HG03045 (cell line): ENCODE measurements around the gene NADK.
"Not testable (repeated sequence)": the region's sequence is repeated elsewhere in the genome, so short reads cannot be mapped to it uniquely, and the experiment has no call there.

ENCODE experiments used
- ATAC-seq: cut with Tn5 transposase; IDR thresholded peaks from one replicate; pipeline ENCODE4 v1.9.1; 2021; ENCODE audit warnings: mild to moderate bottlenecking, moderate library complexity; ENCODE audit not compliant: unreplicated experiment

NADK gene

GRCh38 chr1:1749941-1750340 is 28.3 kb downstream of the NADK start:
- ATAC-seq, result not testable (repeated sequence)

DNA sequence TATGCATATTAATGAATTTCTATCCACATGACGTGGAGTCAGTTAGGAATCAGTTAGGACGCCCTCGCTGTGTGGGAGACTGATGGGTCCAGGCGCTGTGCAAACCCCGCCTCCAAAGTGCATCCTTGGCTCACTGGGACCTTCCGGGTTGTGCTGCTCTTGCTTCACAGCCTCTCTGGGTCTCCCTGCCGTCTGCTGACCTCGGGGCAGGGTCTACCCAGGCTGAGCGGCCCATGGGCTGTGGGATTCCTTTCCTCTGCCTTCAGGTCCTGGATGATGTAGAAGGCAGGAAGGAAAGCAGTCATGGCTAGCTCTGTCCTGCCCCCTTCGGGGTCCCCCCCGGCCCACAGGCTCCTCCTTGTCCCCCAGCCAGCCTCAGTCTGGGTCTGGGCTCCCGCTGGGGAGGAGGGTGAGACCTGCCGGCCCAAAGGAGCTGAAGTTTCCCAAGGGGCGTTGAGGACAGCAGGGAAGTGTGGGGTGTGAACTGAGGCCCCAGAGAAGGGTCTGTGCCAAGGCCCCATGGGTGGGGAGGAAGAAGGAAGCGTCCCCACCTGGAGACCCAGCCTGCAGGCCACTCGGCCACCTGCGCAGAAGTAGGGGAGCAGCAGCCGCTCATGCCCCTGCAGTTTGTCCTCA is 29.5 kb downstream of the NADK start:
- ATAC-seq, result no peak

DNA sequence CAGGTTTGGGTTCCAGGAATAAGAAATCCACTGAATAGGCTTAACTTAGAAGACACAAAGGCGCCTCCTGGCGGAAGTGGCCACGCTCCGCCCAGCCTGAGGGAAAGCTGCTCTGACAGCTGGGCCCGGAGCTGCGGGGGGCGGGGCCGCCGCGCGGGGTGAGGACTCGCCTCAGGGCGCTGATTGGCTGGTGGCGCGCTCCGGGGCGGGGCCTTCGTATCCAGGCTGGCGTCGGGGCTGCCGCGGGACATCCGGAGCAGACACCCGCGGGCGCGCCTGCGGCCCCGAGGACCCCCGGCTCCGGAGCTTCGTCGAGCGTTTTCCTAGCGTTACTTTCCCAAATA is 31.7 kb downstream of the NADK start:
- ATAC-seq, result peak; percentile 82

DNA sequence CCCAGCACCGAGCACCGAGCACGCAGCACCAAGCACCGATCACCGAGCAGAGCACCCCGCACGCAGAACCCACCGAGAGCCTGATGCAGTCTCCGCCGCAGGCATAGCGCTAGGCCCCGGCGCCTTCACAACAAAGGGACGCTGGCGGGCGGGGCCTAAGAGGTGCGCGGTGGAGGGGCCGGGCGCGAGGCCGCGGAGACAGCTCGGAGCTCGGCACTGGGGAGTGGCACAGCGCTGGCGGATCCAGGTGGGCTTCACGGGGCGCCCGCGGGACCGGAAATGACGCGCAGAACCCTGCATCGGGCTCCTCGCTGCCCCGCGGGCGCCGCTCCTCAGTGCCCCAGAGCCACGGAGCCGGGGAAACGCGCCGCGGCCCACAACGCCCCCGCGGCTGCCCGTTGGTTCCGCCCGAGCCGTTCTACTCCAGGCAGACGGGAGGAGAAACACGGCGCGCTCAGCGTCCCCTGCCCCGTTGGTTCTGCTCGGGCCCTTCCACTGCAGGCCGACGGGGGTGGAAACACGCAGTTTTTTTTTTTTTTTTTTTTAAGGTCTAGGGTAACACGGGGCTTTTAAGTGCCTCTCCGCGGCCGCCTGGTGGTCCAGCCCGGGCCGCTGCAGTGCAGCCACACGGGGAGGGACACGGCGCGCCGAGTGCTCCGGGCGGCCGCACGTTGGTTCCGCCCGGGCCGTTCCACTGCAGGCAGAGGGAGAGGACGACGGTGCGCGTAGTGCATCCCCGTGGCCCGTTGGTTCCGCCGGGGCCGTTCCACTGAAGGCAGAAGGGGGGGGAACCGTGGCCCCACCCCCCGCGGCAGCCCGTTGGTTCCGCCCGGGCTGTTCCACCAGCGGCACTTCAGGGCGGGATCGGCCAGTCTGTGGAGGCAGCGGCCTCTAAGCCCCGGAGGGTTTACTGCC is 32.4 kb downstream of the NADK start:
- ATAC-seq, result peak; percentile 65

DNA sequence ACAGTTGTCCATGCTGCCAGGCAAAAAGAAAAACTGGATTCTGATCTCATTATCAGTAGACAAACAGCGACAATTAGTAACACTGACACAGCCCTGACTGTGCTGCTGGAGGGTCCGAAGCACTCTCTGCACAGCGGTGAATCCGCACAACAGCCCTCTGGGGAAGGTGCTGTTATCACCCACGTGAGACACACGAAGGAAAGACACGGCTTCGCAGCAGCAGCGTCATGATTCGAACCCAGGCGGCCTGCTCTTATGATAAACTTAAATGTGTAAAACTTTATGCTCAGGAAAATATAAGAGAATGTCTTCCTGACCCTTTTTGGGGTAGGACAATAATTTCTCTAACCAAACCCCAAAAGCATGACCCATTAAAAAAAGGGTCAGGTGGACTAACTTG is 35.7 kb downstream of the NADK start:
- not testable (repeated sequence) for ATAC-seq

DNA sequence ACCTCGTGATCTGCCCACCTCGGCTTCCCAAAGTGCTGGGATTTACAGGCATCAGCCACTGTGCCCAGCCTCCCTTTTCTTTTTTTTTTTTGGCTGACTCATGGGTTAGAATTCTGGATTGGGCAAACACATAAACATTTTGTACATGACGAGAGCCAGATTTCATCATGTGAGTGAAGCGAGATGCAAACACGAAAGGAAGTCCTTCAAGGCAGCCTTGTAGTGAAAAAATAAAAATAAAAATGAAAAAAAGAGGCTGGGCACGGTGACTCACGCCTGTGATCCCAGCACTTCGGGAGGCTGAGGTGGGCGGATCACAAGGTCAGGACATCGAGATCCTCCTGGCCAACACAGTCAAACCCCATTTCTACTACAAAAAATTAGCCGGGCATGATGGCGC is 37.3 kb downstream of the NADK start:
- not testable (repeated sequence) for ATAC-seq

DNA sequence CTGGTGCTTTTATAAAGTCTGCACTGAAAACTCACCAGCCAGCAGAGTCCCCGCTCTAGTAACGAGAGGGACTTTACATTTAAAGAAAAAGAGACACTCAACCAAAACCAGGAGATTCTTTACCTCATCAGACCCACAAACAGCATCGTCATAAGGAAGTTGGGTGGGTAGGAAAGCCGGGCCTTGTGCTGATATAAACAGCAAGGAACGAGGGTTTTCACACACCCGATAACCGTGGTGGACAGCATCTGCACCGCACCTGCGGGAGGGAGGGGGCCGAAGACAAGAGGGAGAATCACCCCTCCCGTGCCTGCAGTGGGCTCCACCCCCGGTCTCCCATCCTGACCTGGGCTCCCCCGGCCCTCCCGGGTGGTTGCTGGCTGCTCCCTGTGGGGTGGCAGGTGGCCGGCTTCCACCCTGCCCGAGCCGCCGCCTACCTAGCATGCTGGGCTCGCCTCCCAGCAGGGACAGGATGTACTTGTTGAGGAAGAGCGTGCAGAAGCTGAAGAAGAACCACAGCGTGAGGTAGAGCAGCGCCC is 39.4 kb downstream of the NADK start:
- not testable (repeated sequence) for ATAC-seq

DNA sequence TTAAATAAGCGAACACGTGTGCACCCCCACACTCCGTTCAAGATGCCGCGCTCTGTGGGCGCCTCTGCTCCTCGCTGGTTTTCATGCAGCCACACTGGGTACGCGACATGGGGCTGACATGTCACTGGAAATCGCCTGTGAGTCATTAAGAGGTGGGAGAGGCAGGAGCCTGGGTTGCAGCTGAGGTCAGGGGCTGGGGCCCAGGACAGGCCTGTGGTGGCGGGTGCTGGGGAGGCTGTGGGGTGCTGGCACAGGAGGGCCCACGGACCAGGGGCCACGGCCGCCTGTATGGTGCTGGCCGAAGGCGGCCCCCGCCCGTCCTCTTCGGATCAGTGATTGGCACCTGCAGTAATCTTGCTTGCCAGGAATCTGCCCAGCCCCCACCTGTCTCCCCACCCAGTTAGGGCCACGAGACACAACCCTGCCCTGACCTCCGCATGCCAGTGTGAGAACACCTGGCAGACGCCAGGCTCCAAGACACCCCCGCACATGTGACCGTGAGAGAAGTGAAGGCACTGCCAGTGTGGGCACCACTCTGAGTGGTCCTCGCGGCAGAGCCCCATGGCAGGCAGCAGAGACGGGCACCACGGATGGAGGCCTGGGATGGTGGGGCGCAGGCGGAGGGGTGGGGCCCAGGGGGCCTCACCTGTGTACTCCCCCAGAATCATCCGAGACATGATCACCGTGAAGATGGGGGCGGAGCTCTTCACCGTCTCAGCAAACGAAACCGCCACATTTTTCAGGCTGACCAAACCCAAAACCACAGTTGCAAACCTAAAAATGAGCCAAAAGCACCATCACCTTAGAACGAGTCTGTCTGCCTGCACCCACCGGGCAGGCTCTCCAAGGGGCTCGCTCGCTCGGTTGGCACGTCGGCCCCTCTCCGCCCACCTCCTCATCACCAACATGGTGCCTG is 40.3 kb downstream of the NADK start:
- ATAC-seq, result not testable (repeated sequence)

DNA sequence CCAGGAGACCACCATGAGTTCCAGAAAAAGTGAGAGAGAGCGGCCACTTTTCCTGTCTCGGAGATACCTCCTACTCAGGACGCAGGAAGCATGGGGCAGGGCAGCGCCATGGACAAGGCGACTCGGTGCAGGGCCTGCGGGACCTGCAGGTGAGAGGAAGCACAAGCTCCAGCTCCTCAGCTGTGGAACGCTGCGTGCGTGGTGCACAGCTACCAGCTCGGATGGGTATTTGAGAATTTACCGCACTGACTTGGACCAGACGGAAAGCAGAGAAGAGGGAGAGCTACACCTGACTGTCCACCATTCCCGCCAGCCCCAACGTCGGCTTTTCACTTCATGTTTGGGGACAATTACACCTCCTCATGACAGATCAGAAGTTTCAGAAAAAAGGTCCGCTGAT is 45.9 kb downstream of the NADK start:
- ATAC-seq, result no peak

DNA sequence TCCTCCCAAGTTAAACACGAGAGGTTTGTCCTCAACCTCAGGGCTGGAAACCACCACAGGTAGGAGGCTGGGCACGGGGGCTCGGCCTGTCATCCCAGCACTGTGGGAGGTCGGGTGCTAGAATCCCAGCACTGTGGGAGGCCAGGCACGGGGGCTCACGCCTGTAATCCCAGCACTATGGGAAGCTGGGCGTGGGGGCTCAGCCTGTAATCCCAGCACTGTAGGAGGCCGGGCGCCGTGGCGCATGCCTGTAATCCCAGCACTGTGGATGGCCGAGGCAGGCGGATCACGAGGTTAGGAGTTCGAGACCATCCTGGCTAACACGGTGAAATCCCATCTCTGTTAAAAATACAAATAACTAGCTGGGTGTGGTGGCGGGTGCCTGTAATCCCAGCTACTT is 47.4 kb downstream of the NADK start:
- no peak for ATAC-seq

GRCh38 chr1:1730230-1730629 is 48.0 kb downstream of the NADK start:
- ATAC-seq, result not testable (repeated sequence)

GRCh38 chr1:1729116-1729816 is 49.0 kb downstream of the NADK start:
- not testable (repeated sequence) for ATAC-seq

- not testable (repeated sequence) for ATAC-seq
Observed at GRCh38 chr1:1728308-1729005, 49.8 kb downstream of the NADK start.

DNA sequence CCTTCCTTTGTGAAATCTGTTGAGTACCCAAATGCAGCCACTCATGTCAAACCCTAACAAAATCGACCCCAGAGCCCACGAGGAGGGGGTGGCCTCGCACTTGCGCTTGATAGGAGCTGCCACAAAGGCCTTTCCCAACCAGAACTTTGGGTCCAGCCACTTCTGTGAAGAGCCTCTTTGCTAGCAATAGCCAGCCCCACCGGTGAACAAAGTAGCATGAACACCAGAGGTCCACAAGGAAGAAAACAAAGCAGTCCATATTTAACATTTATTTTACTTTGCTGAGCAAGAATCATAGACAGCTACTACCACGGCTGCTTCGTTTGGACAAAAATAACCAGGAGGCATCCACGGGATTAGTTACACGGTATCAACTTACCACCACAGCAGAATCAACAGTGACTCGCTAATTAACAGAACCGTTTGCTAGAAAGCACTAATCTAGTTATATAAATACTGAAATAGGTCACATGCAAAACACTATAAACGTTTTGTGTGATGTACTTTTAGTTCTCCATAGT is 51.1 kb downstream of the NADK start:
- ATAC-seq, result not testable (repeated sequence)

DNA sequence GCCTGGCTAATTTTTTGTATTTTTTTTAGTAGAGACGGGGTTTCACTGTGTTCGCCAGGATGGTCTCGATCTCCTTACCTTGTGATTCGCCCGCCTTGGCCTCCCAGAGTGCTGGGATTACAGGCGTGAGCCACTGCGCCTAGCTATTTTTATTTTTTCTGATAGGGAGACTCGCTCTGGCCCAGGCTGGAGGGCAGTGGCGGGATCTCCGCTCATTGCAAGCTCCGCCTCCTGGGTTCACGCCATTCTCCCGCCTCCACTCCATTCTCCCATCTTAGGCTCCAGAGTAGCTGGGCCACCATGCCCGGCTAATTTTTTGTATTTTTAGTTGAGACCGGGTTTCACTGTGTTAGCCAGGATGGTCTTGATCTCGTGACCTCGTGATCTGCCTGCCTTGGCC is 52.2 kb downstream of the NADK start:
- not testable (repeated sequence) for ATAC-seq

DNA sequence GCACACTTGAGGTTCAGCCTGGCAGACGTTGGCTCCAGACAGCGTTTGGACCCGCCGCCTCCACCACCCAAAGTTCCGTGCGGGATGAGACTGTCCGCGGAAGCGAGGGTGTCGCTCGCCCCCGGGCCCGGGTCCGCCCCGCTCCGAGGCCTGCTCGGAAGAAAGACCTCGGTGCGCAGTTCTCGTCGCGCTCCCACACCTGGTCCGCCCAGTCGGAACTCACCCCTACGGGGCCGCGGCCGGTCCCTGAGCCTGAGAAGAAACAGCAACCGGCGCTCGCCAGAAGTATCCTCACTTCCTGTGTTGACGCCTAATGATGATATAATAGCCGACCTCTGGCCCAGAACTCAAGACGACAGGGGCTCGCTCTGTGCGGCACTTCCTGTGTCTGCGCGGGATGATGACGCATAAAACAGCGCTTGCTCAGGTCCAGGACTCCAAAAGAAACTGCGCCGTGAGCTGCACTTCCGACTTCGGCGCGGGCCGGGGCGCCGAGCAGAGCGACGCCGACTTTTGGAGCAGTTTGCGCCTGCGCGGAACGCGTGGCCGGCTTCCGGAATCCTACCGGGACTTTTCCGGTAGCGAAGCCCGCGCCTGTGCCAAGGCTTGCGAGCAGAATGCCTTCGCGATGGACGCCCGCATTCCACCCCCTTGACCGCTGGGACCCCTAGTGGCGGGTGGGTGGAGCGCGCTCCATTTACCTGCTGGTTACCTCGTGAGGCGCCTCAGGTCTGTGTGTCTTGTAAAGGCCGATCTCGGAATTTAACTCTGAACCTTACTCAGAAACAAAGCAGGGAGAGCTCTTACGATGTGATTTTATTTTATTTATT is 54.0 kb downstream of the NADK start, which contains the start of gene CDK11A:
TSS of gene CDK11A (minus strand) at position 323 of the 830 bp plus-strand sequence. CDS start 1,539 bp downstream, outside the sequence.
- peak; percentile 93 for ATAC-seq

DNA sequence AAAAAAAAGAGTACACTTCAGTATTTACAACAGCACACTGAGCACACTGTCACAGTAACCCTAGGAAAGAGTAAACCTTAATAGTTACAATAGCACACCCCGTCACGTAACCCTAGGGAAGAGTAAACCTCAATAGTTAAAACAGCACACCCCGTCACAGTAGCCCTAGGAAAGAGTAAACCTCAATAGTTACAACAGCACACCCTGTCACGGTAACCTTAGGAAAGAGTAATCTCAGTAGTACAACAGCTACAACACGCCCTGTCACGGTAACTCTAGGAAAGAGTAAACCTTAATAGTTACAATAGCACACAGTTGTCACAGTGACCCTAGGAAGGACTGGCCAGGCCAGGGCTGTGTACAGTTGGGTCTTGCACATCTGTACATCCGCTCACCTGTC is 57.1 kb downstream of the NADK start:
- ATAC-seq, result no peak

- not testable (repeated sequence) for ATAC-seq
Observed at GRCh38 chr1:1715109-1715883, 63.0 kb downstream of the NADK start.
